Neuronal stem cell (in vitro differentiated cells): ENCODE results near the gene RPL7L1.
A peak's percentile ranks its signal among the peaks of the same experiment; 100 is the strongest.
"Not testable (repeated sequence)": the region's sequence is repeated elsewhere in the genome, so short reads cannot be mapped to it uniquely, and the experiment has no call there.

ENCODE experiments used
- DNase-seq: peaks from one replicate; pipeline ENCODE4 v3.0.0-alpha.2; 2013; ENCODE audit warnings: low spot score
- H2AFZ ChIP-seq: one replicate; pipeline ENCODE4 v1.6.1; 2013; ENCODE audit warnings: mild to moderate bottlenecking, low read length, inconsistent platforms
- H2AK5ac ChIP-seq: 2 replicates; pipeline ENCODE4 v1.6.1; 2013; ENCODE audit warnings: low read depth, mild to moderate bottlenecking, inconsistent platforms, low read length, moderate library complexity, mixed read lengths
- H2BK120ac ChIP-seq: 2 replicates; pipeline ENCODE4 v1.6.1; 2013; ENCODE audit warnings: low read depth, mild to moderate bottlenecking, inconsistent platforms, low read length, moderate library complexity, mixed read lengths
- H2BK12ac ChIP-seq: one replicate; pipeline ENCODE4 v1.6.1; 2013; ENCODE audit warnings: low read length, inconsistent platforms
- H2BK15ac ChIP-seq: 2 replicates; pipeline ENCODE4 v1.6.1; 2013; ENCODE audit warnings: mild to moderate bottlenecking, low read length, inconsistent platforms, mixed read lengths
- H2BK5ac ChIP-seq: one replicate; pipeline ENCODE4 v1.6.1; 2013; ENCODE audit warnings: inconsistent platforms, mild to moderate bottlenecking, low read length, moderate library complexity
- H3K14ac ChIP-seq: one replicate; pipeline ENCODE4 v1.6.1; 2013; ENCODE audit warnings: low read length, inconsistent platforms
- H3K18ac ChIP-seq: 2 replicates; pipeline ENCODE4 v1.6.1; 2013; ENCODE audit warnings: low read length, inconsistent platforms
- H3K23ac ChIP-seq: 2 replicates; pipeline ENCODE4 v1.6.1; 2013; ENCODE audit warnings: low read depth, mild to moderate bottlenecking, mixed read lengths, low read length, inconsistent platforms; ENCODE audit not compliant: poor library complexity
- H3K27ac ChIP-seq: replicated peaks from 3 replicates; pipeline ENCODE4 v1.5.1; 2013; ENCODE audit warnings: low read length, inconsistent platforms
- H3K27me3 ChIP-seq, 3 experiments: 2 replicates each; pipeline ENCODE4 v1.6.1; 2013; ENCODE audit warnings: low read length in 3 of 3, mild to moderate bottlenecking in 2 of 3, inconsistent platforms in 1 of 3, low read depth in 1 of 3, mixed read lengths in 1 of 3, moderate library complexity in 1 of 3; ENCODE audit not compliant: control insufficient read depth in 3 of 3, insufficient read depth in 3 of 3
- H3K36me3 ChIP-seq, 2 donors: replicated peaks in 1 of 2; 2 replicates each; pipeline ENCODE4 v1.6.1; 2013; ENCODE audit warnings: low read length in 2 of 2; ENCODE audit not compliant: control insufficient read depth in 2 of 2, insufficient read depth in 2 of 2
- H3K4ac ChIP-seq: 2 replicates; pipeline ENCODE4 v1.6.1; 2013; ENCODE audit warnings: inconsistent platforms, mild to moderate bottlenecking, low read length, moderate library complexity
- H3K4me1 ChIP-seq, 2 donors: 1 replicate in 1 of 2; 2 replicates in 1 of 2; pipeline ENCODE4 v1.6.1; 2013; ENCODE audit warnings: low read length in 2 of 2, low read depth in 1 of 2; ENCODE audit not compliant: control insufficient read depth in 2 of 2, insufficient read depth in 1 of 2
- H3K4me2 ChIP-seq: one replicate; pipeline ENCODE4 v1.6.1; 2013; ENCODE audit warnings: mild to moderate bottlenecking, low read length, inconsistent platforms; ENCODE audit not compliant: insufficient read depth, poor library complexity, severe bottlenecking
- H3K4me3 ChIP-seq, 2 donors: 2 replicates each; pipeline ENCODE4 v1.5.1; 2013; ENCODE audit warnings: low read length in 2 of 2, mild to moderate bottlenecking in 2 of 2, inconsistent platforms in 1 of 2, moderate library complexity in 1 of 2
- H3K79me1 ChIP-seq: one replicate; pipeline ENCODE4 v1.6.1; 2013; ENCODE audit warnings: low read depth, mild to moderate bottlenecking, inconsistent platforms, low read length, moderate library complexity
- H3K9ac ChIP-seq: one replicate; pipeline ENCODE4 v1.6.1; 2013; ENCODE audit warnings: mild to moderate bottlenecking, low read depth, low read length, inconsistent platforms; ENCODE audit not compliant: poor library complexity
- H3K9me3 ChIP-seq, 2 donors: replicated peaks in 1 of 2; 2 replicates each; pipeline versions ENCODE3 to v1.6.1; 2013; ENCODE audit warnings: low read length in 2 of 2, mild to moderate bottlenecking in 2 of 2, inconsistent platforms in 1 of 2, low read depth in 1 of 2, mixed read lengths in 1 of 2, moderate library complexity in 1 of 2; ENCODE audit not compliant: control insufficient read depth in 2 of 2, insufficient read depth in 1 of 2
- H4K8ac ChIP-seq: one replicate; pipeline ENCODE4 v1.6.1; 2013; ENCODE audit warnings: low read depth, mild to moderate bottlenecking, inconsistent platforms, low read length, moderate library complexity
- H4K91ac ChIP-seq: one replicate; pipeline ENCODE4 v1.6.1; 2013; ENCODE audit warnings: low read length, low read depth, mild to moderate bottlenecking, inconsistent platforms; ENCODE audit not compliant: poor library complexity
- WGBS, 2 donors: extraction: QIAGEN DNeasy Blood & Tissue Kit; methylation state at CpG; one replicate each; pipeline ENCODE4 v1.1.7; 2013; ENCODE audit warnings: missing lambda C conversion rate in 2 of 2, mixed read lengths in 1 of 2; ENCODE audit not compliant: insufficient read length in 2 of 2, insufficient replicate concordance in 1 of 2; ENCODE audit errors: extremely low coverage in 2 of 2; 5-methylcytosine and 5-hydroxymethylcytosine counted together

Gene RPL7L1

DNA sequence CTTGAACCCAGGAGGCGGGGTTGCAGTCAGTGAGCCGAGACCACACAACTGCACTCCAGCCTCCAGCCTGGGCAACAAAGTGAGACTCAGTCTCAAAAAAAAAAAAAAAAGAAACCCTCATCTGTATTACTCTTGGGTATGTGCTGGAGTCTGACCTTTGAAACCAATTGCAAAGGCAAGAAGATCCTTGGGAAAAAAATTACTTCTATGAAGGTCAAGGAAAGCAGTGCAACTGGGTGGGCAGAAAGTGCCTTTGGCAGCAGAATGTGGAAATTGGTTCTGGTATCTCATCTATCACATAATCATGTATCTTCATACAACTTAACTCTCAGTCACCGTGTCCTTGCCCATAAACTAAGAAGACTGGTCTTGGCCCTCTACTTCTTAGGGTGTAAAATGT, 7.7 kb upstream of the RPL7L1 start:
- no CpG with 5 or more reads among the region's 3 CpGs for WGBS, 2 donors
- Histone ChIP-seq H3K79me1 (no peaks in the 10 kb centered on the region), H3K18ac (no peak overlapping the region), H3K4me2 (no peak overlapping the region), H3K23ac (no peak overlapping the region), H2BK5ac (no peak overlapping the region), H2AFZ (no peak overlapping the region), H2BK12ac (no peak overlapping the region), H4K8ac (no peak overlapping the region), H4K91ac (no peak overlapping the region), H2BK15ac (no peak overlapping the region), H2AK5ac (no peak overlapping the region), H3K9me3 (no peaks in the 10 kb centered on the region), H3K14ac (no peak overlapping the region), H3K4ac (no peak overlapping the region), H3K4me3 (no peak overlapping the region), H2BK120ac (no peak overlapping the region), H3K4me1 (peaks cover 0 to 4% of the 10 kb centered on the region in 2 donors), H3K27ac (no peak overlapping the region), H3K36me3 (peaks cover 0 to 8% of the 10 kb centered on the region in 2 donors), H3K27me3 (no peaks in the 10 kb centered on the region), H3K9ac (no peak overlapping the region)
- DNase-seq, result no peak

DNA sequence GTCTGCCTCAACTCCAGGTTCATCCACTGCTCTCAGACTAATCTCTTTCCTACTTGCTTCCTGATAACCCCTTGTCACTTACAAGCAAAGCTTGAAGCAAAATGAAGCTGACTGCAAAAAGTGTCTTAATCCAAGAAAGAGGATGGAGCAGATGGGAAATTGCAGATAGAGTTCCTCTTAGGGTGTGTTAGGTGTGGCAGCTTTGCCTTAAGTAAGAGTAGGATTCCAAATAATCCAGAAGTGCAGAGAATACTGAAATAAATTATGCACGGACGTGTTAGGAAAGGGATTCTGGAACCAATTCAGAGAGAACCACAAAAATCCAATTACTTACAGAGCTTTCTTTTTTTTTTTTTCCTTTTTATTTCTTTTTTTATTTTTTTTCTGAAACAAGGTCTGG, 6.1 kb upstream of the RPL7L1 start:
- no peak overlapping the region for H4K8ac ChIP-seq
- no peak overlapping the region for H2BK15ac ChIP-seq
- H4K91ac ChIP-seq, result no peak overlapping the region
- H3K9me3 ChIP-seq, result no peaks in the 10 kb centered on the region
- H3K4me1 ChIP-seq, result peaks cover 0 to 4% of the 10 kb centered on the region in 2 donors
- DNase-seq, result no peak
- no peak overlapping the region for H2AFZ ChIP-seq
- no peak overlapping the region for H2BK120ac ChIP-seq
- no peak overlapping the region for H3K18ac ChIP-seq
- no peak overlapping the region for H2AK5ac ChIP-seq
- no peak overlapping the region for H3K4ac ChIP-seq
- H3K79me1 ChIP-seq, result no peaks in the 10 kb centered on the region
- H3K9ac ChIP-seq, result no peak overlapping the region
- no peak overlapping the region for H3K14ac ChIP-seq
- no peak overlapping the region for H2BK12ac ChIP-seq
- no peak overlapping the region for H3K27ac ChIP-seq
- H3K23ac ChIP-seq, result no peak overlapping the region
- no peak overlapping the region for H3K4me2 ChIP-seq
- H3K4me3 ChIP-seq, result no peak overlapping the region
- no peaks in the 10 kb centered on the region for H3K36me3 ChIP-seq
- no CpG with 5 or more reads among the region's 2 CpGs for WGBS, 2 donors
- H2BK5ac ChIP-seq, result no peak overlapping the region
- H3K27me3 ChIP-seq, result no peaks in the 10 kb centered on the region

DNA sequence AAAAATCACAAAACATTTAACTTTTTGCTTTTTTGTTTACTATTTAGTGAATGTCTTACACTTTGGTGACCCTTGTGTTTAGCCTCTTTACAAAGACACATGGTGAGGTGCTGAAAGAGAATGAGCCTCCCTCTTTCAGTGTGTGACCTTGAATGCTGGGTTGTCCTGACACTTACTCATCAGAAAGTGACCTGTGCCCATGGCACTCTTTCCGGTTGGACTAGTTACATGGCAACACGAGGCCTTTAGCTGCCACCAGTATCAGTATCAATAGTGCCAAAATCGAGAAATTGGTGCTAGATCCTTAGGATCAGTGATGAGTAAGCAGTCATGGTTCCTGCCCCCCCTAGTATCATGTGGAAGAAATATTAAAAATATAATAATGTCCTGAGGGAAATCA, 1.7 kb upstream of the RPL7L1 start:
- Histone ChIP-seq H3K18ac (no peak overlapping the region), H2BK5ac (no peak overlapping the region), H3K23ac (no peak overlapping the region), H2BK12ac (no peak overlapping the region), H2BK120ac (no peak overlapping the region), H3K36me3 (peaks cover 3 to 18% of the 10 kb centered on the region in 2 donors), H3K27me3 (no peaks in the 10 kb centered on the region), H2AK5ac (no peak overlapping the region), H3K14ac (no peak overlapping the region), H3K79me1 (peaks cover under 1% of the 10 kb centered on the region), H3K4ac (no peak overlapping the region), H3K4me1 (peaks cover 0 to 2% of the 10 kb centered on the region in 2 donors), H4K91ac (no peak overlapping the region), H3K4me3 (no peak overlapping the region), H4K8ac (no peak overlapping the region), H3K27ac (no peak overlapping the region), H2BK15ac (no peak overlapping the region), H3K9me3 (no peaks in the 10 kb centered on the region), H3K9ac (no peak overlapping the region), H3K4me2 (no peak overlapping the region), H2AFZ (peak overlapping the region; percentile 96)
- DNase-seq, result no peak
- WGBS, 2 donors, result no CpG with 5 or more reads among the region's 3 CpGs

DNA sequence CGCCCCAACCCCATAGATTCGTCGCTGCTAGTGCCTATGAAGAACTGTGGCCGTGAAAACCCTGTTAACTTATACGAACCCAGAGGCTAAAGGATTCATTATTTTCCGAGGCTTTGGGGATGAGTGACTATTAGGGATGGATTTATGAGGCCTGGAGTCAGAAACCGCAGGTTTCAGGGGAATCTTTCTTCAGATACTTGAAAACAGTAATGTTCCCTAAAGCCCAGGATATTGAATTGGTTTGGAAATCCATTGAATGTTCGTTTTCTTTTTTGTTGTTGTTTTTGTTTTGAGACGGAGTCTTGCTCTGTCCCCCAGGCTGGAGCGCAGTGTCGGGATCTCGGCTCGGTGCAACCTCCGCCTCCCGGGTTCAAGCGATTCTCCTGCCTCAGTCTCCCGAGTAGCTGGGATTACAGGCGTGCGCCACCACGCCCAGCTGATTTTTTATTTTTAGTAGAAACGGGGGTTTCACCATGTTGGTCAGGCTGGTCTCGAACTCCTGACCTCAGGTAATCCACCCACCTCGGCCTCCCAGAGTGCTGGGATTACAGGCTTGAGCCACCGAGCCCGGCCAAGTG, 913 bp downstream of the RPL7L1 start:
- H3K4me1 ChIP-seq, H3K27me3 ChIP-seq: not testable (repeated sequence)

More for the DNA sequence above, 913 bp downstream of the RPL7L1 start:
- Histone ChIP-seq H3K9ac (peak overlapping the region; percentile 83), H3K4me3 (peak overlapping the region; percentile 83 to 84), H2AFZ (peak overlapping the region; percentile 92), H3K36me3 (peaks cover 24 to 45% of the 10 kb centered on the region in 2 donors), H3K27ac (peak overlapping the region; percentile 43), H3K18ac (peak overlapping the region; percentile 50), H2BK5ac (peak overlapping the region; percentile 69), H3K4me2 (peak overlapping the region; percentile 59), H3K14ac (peak overlapping the region; percentile 11)
- DNase-seq, H4K91ac ChIP-seq, H2BK12ac ChIP-seq, H2AK5ac ChIP-seq, H3K23ac ChIP-seq, H3K4ac ChIP-seq, H2BK120ac ChIP-seq, H3K79me1 ChIP-seq, H2BK15ac ChIP-seq, H3K9me3 ChIP-seq, H4K8ac ChIP-seq: not testable (repeated sequence)
- WGBS, 2 donors, result no CpG with 5 or more reads among the region's 25 CpGs
